ENCODE measurements around the gene CRYBG2. TPM values are rescaled to one million over a fixed set of nuclear protein-coding genes. Genes with fewer than 3 reads are reported as not detected.

The CRYBG2 gene
- total RNA-seq, 1 experiment from 2014 or later = 21.7 TPM

GRCh38 chr1:26328597-26328996 is 25.3 kb downstream of the CRYBG2 start:
- H3K27ac ChIP-seq = no peak overlapping the region
- CTCF ChIA-PET = no interaction called here
- H3K36me3 ChIP-seq (ENCODE audit: low read depth) = no peaks in the 10 kb centered on the region
- no peaks in the 10 kb centered on the region for H3K9me2 ChIP-seq (ENCODE audit: insufficient read depth)
- H3F3A ChIP-seq (ENCODE audit: insufficient read depth, low read depth) = no peaks in the 10 kb centered on the region
- no peaks in the 10 kb centered on the region for H3K9me3 ChIP-seq (ENCODE audit: insufficient read depth, low read depth)
- no peaks in the 10 kb centered on the region for H3K4me1 ChIP-seq (replicated peaks; ENCODE audit: insufficient read depth)
- no peak overlapping the region for H2AFZ ChIP-seq
- H3K4me2 ChIP-seq = no peak overlapping the region
- H4K20me1 ChIP-seq (ENCODE audit: insufficient read depth) = no peaks in the 10 kb centered on the region
- POLR2A ChIA-PET (ENCODE audit: unreplicated experiment) = no interaction called here
- intact Hi-C loops (cut with micrococcal nuclease; ENCODE audit: unreplicated experiment) = no loop called here
- no peaks in the 10 kb centered on the region for H3K27me3 ChIP-seq (ENCODE audit: insufficient read depth, low read depth)
- no peak for TF ChIP-seq CTCF (conservative IDR thresholded peaks at IDR 0.05)
- TF ChIP-seq EZH2 (IDR thresholded peaks at IDR 0.05; ENCODE audit: low read depth) = no peak
- no peaks in the 10 kb centered on the region for H3K79me2 ChIP-seq (ENCODE audit: low read depth)
- BruUV-seq (replicated peaks) = no TSS peak
- DNase-seq = no peak
- H3K4me3 ChIP-seq = no peak overlapping the region

GRCh38 chr1:26327956-26328362 is 26.0 kb downstream of the CRYBG2 start:
- POLR2A ChIA-PET (ENCODE audit: unreplicated experiment) = interaction anchor here (0.6 kb wide), 1 partner anchor 292 kb away, joined by 3 read pairs; no protein-coding TSS in a partner anchor
- Histone ChIP-seq H3K4me3 (no peak overlapping the region), H4K20me1 (ENCODE audit: insufficient read depth) (no peaks in the 10 kb centered on the region), H3K9me3 (ENCODE audit: insufficient read depth, low read depth) (no peaks in the 10 kb centered on the region), H3K27ac (no peak overlapping the region), H3F3A (ENCODE audit: insufficient read depth, low read depth) (no peaks in the 10 kb centered on the region), H3K4me1 (replicated peaks; ENCODE audit: insufficient read depth) (no peaks in the 10 kb centered on the region), H2AFZ (no peak overlapping the region), H3K27me3 (ENCODE audit: insufficient read depth, low read depth) (no peaks in the 10 kb centered on the region), H3K36me3 (ENCODE audit: low read depth) (no peaks in the 10 kb centered on the region), H3K4me2 (no peak overlapping the region), H3K9me2 (ENCODE audit: insufficient read depth) (no peaks in the 10 kb centered on the region), H3K79me2 (ENCODE audit: low read depth) (no peaks in the 10 kb centered on the region)
- TF ChIP-seq EZH2 (IDR thresholded peaks at IDR 0.05; ENCODE audit: low read depth) (no peak), CTCF (conservative IDR thresholded peaks at IDR 0.05) (no peak)
- BruUV-seq (replicated peaks) = no TSS peak
- CTCF ChIA-PET = interaction anchor here (0.7 kb wide), 1 partner anchor 18 kb away, joined by 4 read pairs; no protein-coding TSS in a partner anchor
- no peak for DNase-seq
- intact Hi-C loops (cut with micrococcal nuclease; ENCODE audit: unreplicated experiment) = no loop called here

- Histone ChIP-seq H3K9me3 (ENCODE audit: insufficient read depth, low read depth) (no peaks in the 10 kb centered on the region), H3K9me2 (ENCODE audit: insufficient read depth) (no peaks in the 10 kb centered on the region), H3K4me1 (replicated peaks; ENCODE audit: insufficient read depth) (no peaks in the 10 kb centered on the region), H3K36me3 (ENCODE audit: low read depth) (no peaks in the 10 kb centered on the region), H3K27ac (no peak overlapping the region), H3F3A (ENCODE audit: insufficient read depth, low read depth) (no peaks in the 10 kb centered on the region), H3K79me2 (ENCODE audit: low read depth) (no peaks in the 10 kb centered on the region), H4K20me1 (ENCODE audit: insufficient read depth) (no peaks in the 10 kb centered on the region), H3K4me2 (no peak overlapping the region), H3K4me3 (no peak overlapping the region), H2AFZ (no peak overlapping the region), H3K27me3 (ENCODE audit: insufficient read depth, low read depth) (no peaks in the 10 kb centered on the region)
- intact Hi-C loops (cut with micrococcal nuclease; ENCODE audit: unreplicated experiment) = loop anchor here (5.0 kb wide), 1 partner anchor 287 kb away; no protein-coding TSS in a partner anchor
- CTCF ChIA-PET = no interaction called here
- BruUV-seq (replicated peaks) = no TSS peak
- DNase-seq = no peak
- TF ChIP-seq EZH2 (IDR thresholded peaks at IDR 0.05; ENCODE audit: low read depth) (no peak), CTCF (conservative IDR thresholded peaks at IDR 0.05) (no peak)
- POLR2A ChIA-PET (ENCODE audit: unreplicated experiment) = no interaction called here
Measured at GRCh38 chr1:26324550-26324949, 29.4 kb downstream of the CRYBG2 start.
